Measurements from ENCODE around the gene ATP4B. TPM values are rescaled to one million over a fixed set of nuclear protein-coding genes. Genes with fewer than 3 reads are reported as not detected.

ATP4B gene
- total RNA-seq, 1 donor from 2014 or later = not detected

- Mint-ChIP-seq H3K27me3 (ENCODE audit: unreplicated experiment) (peaks cover 15% of the 10 kb centered on the region), H3K9me3 (ENCODE audit: unreplicated experiment) (peaks cover 15% of the 10 kb centered on the region), H3K4me3 (ENCODE audit: unreplicated experiment) (no peak overlapping the region), H3K36me3 (ENCODE audit: unreplicated experiment) (peaks cover 2% of the 10 kb centered on the region), H3K27ac (ENCODE audit: unreplicated experiment) (no peak overlapping the region), H3K4me1 (ENCODE audit: unreplicated experiment) (peaks cover 17% of the 10 kb centered on the region)
- no peak for TF ChIP-seq CTCF (IDR thresholded peaks at IDR 0.05)
- DNase-seq (ENCODE audit: extremely low spot score, unreplicated experiment) = no peak
Observed at GRCh38 chr13:113656831-113657671, 947 bp downstream of the ATP4B start.

GRCh38 chr13:113656003-113656588 lies 1.9 kb downstream of the ATP4B start:
- no peak for DNase-seq (ENCODE audit: extremely low spot score, unreplicated experiment)
- Mint-ChIP-seq H3K27me3 (ENCODE audit: unreplicated experiment) (peaks cover 6% of the 10 kb centered on the region), H3K4me3 (ENCODE audit: unreplicated experiment) (no peak overlapping the region), H3K36me3 (ENCODE audit: unreplicated experiment) (peaks cover 2% of the 10 kb centered on the region), H3K27ac (ENCODE audit: unreplicated experiment) (no peak overlapping the region), H3K4me1 (ENCODE audit: unreplicated experiment) (peaks cover 17% of the 10 kb centered on the region), H3K9me3 (ENCODE audit: unreplicated experiment) (peaks cover 6% of the 10 kb centered on the region)
- TF ChIP-seq CTCF (IDR thresholded peaks at IDR 0.05) = no peak

GRCh38 chr13:113655346-113656002 lies 2.5 kb downstream of the ATP4B start:
- Mint-ChIP-seq H3K4me3 (ENCODE audit: unreplicated experiment) (no peak overlapping the region), H3K36me3 (ENCODE audit: unreplicated experiment) (no peaks in the 10 kb centered on the region), H3K9me3 (ENCODE audit: unreplicated experiment) (no peaks in the 10 kb centered on the region), H3K27ac (ENCODE audit: unreplicated experiment) (no peak overlapping the region), H3K27me3 (ENCODE audit: unreplicated experiment) (no peaks in the 10 kb centered on the region), H3K4me1 (ENCODE audit: unreplicated experiment) (peaks cover 17% of the 10 kb centered on the region)
- TF ChIP-seq CTCF (IDR thresholded peaks at IDR 0.05) = no peak
- DNase-seq (ENCODE audit: extremely low spot score, unreplicated experiment) = no peak

- H3K4me3 Mint-ChIP-seq (ENCODE audit: unreplicated experiment) = no peak overlapping the region
- H3K27me3 Mint-ChIP-seq (ENCODE audit: unreplicated experiment) = no peaks in the 10 kb centered on the region
- DNase-seq (ENCODE audit: extremely low spot score, unreplicated experiment) = no peak
- peaks cover 17% of the 10 kb centered on the region for H3K4me1 Mint-ChIP-seq (ENCODE audit: unreplicated experiment)
- H3K36me3 Mint-ChIP-seq (ENCODE audit: unreplicated experiment) = no peaks in the 10 kb centered on the region
- no peak for TF ChIP-seq CTCF (IDR thresholded peaks at IDR 0.05)
- no peaks in the 10 kb centered on the region for H3K9me3 Mint-ChIP-seq (ENCODE audit: unreplicated experiment)
- no peak overlapping the region for H3K27ac Mint-ChIP-seq (ENCODE audit: unreplicated experiment)
Observed at GRCh38 chr13:113654591-113655345, 3.2 kb downstream of the ATP4B start.

Measured in osteocyte (in vitro differentiated cells).